ENCODE measurements around the gene MEDAG.
"Not testable (repeated sequence)": the region's sequence is repeated elsewhere in the genome, so short reads cannot be mapped to it uniquely, and the experiment has no call there.

Gene MEDAG

DNA sequence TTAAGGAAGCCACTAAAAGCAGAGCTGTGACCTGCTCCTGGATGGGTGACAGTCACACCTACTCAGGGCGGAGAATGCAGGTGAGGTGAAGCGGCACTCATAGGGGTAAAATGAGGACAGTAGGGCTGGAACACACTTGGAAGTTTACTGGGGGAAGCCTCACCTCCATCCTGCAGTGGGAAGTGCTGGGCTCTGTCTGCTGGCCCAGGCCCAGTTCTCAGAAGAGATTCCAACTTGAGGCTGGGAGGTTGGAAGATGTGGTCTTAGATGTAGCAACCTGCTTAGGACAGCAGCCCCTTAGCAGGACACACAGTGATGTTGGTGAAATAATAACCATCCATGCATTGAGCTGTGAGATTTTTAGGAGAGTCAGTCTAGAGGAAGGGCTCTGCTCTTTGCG, 4.6 kb downstream of the MEDAG start:
- DNase-seq, result no peak

- no peak for DNase-seq
Observed at GRCh38 chr13:30915691-30916541, 9.8 kb downstream of the MEDAG start.

- DNase-seq, result no peak
Observed at GRCh38 chr13:30916991-30917390, 10.9 kb downstream of the MEDAG start.

- no peak for DNase-seq
Observed at GRCh38 chr13:30918662-30919405, 12.8 kb downstream of the MEDAG start.

DNA sequence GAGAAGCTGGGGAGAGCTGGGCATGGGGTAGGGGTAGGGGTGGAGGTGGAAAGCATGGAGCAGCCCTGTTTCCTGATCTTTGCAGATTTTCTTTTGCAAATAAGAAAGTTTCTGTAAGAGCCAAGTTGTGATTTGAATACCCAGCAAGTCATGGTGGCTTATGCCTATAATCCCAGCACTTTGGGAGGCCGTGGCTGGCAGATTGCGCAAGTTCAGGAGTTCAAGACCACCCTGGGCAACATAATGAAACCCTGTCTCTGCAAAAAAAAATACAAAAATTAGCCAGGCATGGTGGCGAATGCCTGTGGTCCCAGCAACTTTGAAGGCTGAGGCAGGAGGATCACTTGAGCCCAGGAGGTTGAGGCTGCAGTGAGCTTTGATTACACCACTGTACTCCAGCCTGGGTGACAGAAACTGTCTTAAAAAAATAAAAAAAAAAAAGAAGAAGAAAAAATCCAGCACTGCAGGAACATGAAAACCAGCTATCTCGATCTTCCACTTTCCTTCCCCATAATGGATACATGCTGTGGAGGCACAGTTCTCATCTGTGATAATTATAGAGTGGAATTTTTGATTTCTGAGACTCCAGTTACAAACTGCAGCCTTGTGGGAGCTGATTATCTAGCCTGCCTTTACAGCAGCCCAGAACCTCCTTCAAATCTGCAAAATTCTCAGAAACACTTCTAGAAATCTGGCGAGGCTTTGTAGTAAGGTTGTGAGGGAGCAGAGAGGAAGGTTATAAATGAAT, 14.3 kb downstream of the MEDAG start:
- no peak for DNase-seq

GRCh38 chr13:30923418-30923817, 17.3 kb downstream of the MEDAG start:
- no peak for DNase-seq

DNA sequence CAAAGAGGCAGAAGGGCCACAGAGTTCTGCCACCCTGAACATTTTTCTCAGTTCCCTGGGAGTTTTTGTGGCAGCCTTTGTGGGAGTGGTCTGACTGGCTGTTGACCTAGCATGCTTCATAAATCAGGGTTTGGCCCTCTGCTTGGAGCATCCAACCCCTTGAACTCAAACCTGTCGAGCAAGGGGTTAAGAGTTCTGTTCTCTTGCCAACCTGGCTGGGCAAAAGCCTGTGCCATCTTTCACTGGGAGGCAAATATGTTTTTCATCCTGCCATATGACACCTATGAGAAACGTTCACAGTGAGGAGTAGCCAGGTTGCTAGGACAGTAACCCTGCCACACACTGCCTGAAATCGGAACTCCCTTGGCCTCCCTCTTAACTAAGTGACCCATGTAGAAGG, 18.6 kb downstream of the MEDAG start:
- no peak for DNase-seq

DNA sequence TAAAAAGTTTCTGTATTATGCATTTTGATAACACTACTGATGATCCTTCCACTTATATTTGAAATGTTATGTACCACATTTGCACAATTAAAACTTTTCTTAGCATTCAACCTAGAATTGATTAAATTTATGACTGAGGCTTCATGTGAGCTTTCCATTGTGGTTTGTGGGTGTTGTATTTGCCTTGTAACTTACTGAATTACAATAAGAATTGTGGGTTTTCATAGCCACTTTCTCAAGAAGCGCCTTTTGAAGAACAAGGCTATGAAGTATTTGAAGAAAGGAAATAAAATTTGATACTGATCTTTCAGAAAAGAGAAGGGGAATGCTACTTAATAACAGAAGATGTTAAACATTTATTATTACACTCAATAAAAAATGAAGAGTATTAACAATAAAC, 19.4 kb downstream of the MEDAG start:
- no peak for DNase-seq

DNA sequence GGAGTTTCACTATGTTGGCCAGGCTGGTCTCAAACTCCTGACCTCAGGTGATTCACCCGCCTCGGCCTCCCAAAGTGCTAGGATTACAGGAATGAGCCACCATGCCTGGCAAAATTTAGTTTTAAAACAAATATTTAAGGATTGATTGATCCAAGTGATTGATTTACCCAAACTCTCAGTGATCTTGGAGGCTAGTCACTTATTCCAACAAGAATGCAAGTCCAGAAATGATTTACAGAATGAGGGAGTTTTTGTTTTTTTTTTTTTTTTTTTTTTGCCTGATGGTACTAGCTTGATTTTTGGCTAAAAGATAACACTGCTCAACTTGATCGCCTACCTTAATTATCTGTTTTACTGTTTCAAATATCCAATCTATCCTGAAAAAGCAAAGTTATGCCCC, 20.7 kb downstream of the MEDAG start:
- DNase-seq, result no peak

DNA sequence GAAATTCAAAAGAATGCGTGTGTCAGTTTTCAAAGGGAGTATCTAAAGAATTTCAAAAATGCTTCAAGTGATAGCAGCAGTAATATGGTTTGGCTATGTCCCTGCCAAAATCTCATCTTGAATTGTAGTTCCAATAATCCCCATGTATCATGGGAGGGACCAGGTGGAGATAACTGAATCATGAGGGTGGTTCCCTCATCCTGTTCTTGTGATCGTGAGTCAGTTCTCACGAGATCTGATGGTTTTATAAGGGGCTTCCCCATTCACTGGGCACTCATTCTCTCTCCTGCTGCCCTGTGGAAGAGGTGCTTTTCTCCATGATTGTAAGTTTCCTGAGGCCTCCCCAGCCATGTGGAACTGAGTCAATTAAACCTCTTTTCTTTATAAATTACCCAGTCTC, 21.1 kb downstream of the MEDAG start:
- DNase-seq, result not testable (repeated sequence)

- no peak for DNase-seq
Observed at GRCh38 chr13:30927595-30927994, 21.5 kb downstream of the MEDAG start.

DNA sequence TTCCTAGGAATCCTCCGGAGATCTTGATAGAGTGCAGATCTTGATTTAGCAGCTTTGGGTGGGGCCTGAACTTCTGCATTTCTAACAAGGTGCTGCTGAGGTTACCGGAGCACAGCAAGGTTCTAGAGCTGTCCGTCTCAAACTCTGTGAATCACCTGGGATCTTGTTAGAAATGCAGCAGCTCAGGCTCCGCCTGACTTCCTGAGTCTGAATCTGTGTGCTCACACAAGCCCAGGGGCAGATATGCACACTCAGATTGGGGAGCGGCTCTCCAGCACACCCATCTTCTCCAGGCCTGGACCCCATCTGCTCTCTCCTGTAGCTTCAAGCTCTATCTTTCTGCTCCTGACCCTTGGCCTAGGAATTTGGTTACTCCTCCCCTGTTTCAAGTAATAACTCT, 22.9 kb downstream of the MEDAG start:
- no peak for DNase-seq

DNA sequence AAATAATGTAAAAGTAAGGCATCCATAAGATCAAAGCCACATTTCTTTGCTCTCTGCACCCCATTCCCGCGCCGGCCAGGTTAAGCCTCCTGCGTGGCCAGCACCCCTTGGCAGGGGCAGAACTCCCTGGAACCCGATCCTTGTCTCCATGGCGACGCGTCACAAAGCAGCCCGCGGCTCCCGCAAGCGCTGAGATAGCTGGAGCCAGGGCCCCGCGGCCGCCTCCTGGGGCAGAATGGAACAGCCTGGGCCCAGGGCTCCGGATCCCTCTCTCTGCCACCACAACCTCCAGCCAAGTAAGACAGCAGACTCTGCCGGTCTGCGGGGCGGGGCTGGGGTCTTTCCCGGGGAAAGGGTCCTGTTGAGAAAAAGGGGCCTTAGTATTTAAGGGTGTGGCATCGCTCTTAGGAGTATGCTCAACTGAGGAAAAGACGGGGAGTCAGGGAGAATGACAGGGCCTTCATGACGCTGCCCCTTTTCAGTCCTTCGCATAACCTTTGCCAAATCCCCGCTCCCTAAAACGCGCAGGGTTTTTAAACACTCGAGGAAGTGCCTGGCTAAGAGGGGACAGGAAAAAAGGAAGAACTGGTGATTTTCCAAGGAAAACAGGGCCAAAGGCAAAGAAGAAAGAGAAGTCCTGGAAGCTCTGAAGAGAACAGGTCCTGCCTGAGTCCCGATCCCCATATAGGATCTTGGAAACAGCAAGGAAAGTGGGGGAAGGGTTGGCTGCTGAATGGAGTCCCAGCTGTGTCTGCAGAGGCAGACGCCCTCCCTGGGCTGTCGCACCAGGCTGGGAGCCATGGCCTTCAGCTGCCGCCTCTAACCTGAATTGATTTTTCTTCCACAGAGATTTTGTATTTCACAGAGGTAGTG, 26.6 kb downstream of the MEDAG start, which contains the start of gene TEX26:
Gene TEX26, plus strand, starts transcription at position 176 of the 873 bp plus-strand sequence. Its CDS starts 60 bp downstream, at position 236.
- no peak for DNase-seq

GRCh38 chr13:30933354-30933670, 27.2 kb downstream of the MEDAG start:
- DNase-seq, result no peak

DNA sequence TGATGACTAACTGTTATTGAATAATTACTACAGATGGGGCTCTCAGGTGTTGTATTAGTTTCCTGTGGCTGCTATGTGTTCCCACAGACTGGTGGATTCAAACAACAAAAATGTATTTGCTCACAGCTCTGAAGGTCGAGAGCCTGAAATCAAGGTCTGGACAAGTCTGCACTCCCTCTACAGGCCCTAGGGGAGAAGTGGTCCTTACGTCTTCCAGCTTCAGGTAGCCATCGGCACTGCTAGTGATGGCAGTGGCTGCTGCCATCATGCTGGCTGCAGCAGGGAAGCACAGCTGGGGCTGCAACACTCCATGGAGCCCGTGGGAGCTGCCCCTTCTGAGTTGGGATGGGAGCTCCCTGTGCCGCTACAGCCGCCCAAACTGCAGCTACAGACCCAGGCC, 28.3 kb downstream of the MEDAG start:
- no peak for DNase-seq

- DNase-seq, result no peak
Observed at GRCh38 chr13:30934803-30935202, 28.7 kb downstream of the MEDAG start.

DNA sequence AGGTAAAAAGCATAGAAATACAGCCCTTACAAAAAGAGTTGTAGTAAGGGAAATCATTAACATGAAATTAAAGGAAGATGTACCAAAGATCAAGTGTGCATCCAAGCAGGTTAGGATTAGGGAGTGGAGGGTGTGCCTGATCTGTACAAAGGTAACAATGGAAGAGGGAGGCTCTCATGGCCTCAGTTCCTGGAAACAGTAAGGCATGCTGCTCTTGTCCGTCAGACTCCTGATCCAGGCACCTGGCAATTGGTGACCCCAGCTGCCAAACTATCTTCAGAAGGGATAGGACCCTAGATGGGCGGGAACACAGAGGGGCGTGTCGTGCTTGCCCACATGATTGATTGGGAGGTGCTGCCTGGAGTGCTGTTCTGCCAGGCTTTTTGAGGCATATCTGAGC, 30.9 kb downstream of the MEDAG start:
- no peak for DNase-seq

GRCh38 chr13:30943881-30944280, 37.8 kb downstream of the MEDAG start:
- DNase-seq, result no peak

DNA sequence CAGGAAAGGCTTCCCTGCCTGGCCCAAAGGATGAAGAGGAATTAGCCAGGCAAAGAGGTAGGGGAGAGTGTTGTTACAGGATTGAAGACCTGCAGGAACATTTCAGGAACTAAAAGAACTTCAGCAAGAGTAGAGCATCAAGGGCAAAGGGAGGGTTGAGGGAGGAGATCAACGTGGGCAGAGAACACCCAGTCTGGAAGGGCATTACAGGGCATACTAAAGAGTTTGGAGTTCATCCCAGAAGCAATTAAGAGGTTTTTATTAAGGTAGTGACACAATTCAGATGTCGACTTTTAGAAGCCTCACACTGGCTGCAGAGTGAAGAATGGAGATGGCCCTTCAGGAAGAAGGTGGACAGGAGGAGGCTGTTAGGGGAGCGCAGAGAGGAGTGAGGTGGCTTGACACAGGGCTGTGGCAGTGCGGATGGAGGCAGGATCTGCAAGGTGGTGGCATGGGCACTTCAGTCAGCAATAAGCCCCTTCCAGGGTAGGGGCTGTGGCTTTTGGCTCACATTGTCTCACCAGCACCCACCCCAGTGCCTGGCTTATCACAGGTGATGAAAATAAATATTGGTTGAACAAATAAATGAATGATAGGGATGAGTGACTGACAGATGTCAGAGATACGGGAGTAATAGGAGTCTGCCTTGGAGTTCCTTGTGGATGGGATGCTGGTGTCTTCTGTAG, 51.3 kb downstream of the MEDAG start:
- DNase-seq, result no peak

DNA sequence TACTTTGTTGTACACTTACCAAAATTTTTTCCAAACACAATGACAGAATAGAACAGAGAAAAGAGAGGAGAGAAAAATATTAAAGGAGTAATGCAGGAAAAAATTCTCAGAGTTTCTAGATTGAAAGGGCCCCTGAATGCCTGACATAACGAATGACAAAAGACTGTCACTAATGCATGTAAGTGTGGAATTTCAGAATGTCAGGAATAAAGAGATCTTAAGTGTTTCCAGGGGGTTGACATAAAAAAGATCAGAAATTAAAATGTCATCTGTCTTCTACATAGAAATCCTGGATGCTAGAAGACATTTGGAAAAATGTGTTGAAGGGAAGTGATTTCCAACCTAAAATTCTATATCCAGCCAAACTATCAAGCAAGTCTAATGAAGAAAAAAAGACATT, 53.6 kb downstream of the MEDAG start:
- no peak for DNase-seq

DNA sequence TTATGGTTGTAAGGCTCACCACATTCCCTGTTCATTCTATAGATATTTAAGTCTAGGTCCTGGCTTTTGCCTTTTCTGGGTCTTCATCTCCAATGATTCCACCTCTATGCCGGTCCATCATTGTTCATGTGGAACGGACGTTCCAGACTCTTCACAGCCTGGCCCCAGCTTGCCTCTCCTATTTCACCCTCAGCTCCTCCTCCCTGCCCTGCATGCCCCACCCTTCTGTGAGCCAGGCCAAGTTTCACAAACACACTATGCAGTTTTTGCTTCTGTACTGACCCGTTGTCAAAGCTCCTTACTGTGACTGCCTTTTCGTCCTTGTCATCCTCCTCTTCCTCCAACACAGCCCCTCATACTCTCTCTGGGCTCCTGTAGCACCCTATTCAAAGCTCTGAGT, 57.7 kb downstream of the MEDAG start:
- DNase-seq, result no peak

DNA sequence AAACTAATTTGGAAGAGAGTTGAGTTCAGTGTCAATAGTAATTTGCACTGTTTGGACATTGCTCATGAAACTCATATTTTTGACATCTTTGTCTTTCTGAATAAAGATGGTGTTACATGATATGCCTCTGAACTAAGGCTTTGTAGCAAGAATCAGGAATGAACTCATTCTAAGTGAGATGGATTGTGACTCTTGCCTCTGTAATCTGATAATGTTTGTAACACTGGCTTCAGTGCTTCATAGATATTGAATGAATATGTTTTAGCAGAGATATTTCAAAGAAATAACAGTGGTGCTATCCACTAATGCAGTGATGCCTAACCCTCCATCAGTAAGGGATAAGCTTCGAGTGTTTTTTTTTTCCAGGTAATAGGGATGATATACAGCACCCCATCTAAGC, 59.3 kb downstream of the MEDAG start:
- DNase-seq, result no peak
